GM19099 (cell line): ENCODE results near the gene PPP2R2D.

ENCODE experiments used
- POLR2A ChIP-seq: IDR thresholded peaks from 3 replicates; pipeline ENCODE4 v1.6.1; 2011; ENCODE audit warnings: low read depth; ENCODE audit not compliant: insufficient read length; ENCODE audit errors: extremely low read depth

The PPP2R2D gene

GRCh38 chr10:131875501-131875900 is 25.3 kb upstream of the PPP2R2D start:
- no peak for TF ChIP-seq POLR2A

GRCh38 chr10:131876017-131876416 is 24.8 kb upstream of the PPP2R2D start:
- TF ChIP-seq POLR2A: no peak

- TF ChIP-seq POLR2A: no peak
Measured at GRCh38 chr10:131876508-131876907, 24.3 kb upstream of the PPP2R2D start.

- no peak for TF ChIP-seq POLR2A
Measured at GRCh38 chr10:131880016-131880590, 20.7 kb upstream of the PPP2R2D start.

- TF ChIP-seq POLR2A: no peak
Measured at GRCh38 chr10:131881104-131881880, 19.5 kb upstream of the PPP2R2D start.

GRCh38 chr10:131882151-131882550 is 18.7 kb upstream of the PPP2R2D start:
- no peak for TF ChIP-seq POLR2A

GRCh38 chr10:131882590-131883451 is 18.0 kb upstream of the PPP2R2D start:
- TF ChIP-seq POLR2A: no peak

GRCh38 chr10:131885391-131886165 is 15.2 kb upstream of the PPP2R2D start:
- no peak for TF ChIP-seq POLR2A

GRCh38 chr10:131886237-131886636 is 14.6 kb upstream of the PPP2R2D start:
- TF ChIP-seq POLR2A: no peak

GRCh38 chr10:131888186-131888604 is 12.6 kb upstream of the PPP2R2D start:
- no peak for TF ChIP-seq POLR2A

- TF ChIP-seq POLR2A: no peak
Measured at GRCh38 chr10:131889755-131890154, 11.1 kb upstream of the PPP2R2D start.

- TF ChIP-seq POLR2A: no peak
Measured at GRCh38 chr10:131890276-131891195, 10.3 kb upstream of the PPP2R2D start.

GRCh38 chr10:131891196-131891928 is 9.4 kb upstream of the PPP2R2D start:
- no peak for TF ChIP-seq POLR2A
